Measurements from ENCODE around the gene ZNF419.
A peak's percentile ranks its signal among the peaks of the same experiment; 100 is the strongest.
"Not testable (repeated sequence)": the region's sequence is repeated elsewhere in the genome, so short reads cannot be mapped to it uniquely, and the experiment has no call there.

DNA sequence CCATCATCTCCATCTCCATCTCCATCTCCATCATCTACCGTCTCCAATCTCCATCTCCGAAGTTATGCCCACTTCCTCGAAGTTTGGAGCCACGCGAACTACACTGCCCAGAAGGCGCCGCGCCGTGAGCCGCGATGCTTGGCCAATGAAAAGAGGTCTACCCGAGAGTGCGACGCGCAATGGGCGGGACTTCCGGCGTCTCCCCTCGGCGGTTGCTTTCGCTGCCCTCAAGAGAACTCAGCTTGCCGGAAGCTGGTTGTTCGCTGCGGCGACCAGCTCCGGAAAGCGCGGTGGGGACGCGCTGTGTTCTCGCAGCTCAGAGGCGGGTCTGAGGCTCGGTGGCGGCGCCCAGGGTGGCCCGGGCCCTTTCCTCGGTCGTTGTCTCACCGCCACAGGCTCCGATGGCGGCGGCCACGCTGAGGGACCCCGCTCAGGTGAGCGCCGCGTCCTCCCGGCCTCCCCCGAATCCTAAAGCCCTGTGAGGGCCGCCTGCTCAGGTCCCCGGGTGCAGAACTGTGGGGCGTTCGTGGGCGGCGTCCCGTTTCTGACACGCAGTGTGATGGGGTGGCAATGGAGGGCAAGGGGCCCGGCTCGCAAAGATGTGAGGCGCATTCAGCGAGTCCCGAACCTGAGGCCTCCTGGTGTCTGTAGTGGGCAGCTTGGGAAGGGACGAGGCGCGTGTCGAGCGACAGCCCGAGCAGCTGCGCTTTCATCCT lies 12.3 kb downstream of the ZNF419 start, which contains the start of gene ZNF773:
- peak; percentile 91 for TF ChIP-seq POLR2AphosphoS5 (IDR thresholded peaks at IDR 0.05; ENCODE audit: low read depth, low read length)
- TF ChIP-seq CTCF (IDR thresholded peaks at IDR 0.05); RFX5 (IDR thresholded peaks at IDR 0.05; ENCODE audit: low read length); FOXM1 (IDR thresholded peaks at IDR 0.05; ENCODE audit: low read depth); NFIC (IDR thresholded peaks at IDR 0.05; ENCODE audit: borderline replicate concordance); FOSL2 (IDR thresholded peaks at IDR 0.05; ENCODE audit: borderline replicate concordance, low read depth); SIN3A (IDR thresholded peaks at IDR 0.05; ENCODE audit: borderline replicate concordance, low read depth, low read length); FOXJ3 (CRISPR knock-in tag; IDR thresholded peaks at IDR 0.05); RAD21 (IDR thresholded peaks at IDR 0.05; ENCODE audit: low read length): not testable (repeated sequence)
- TF ChIP-seq TAF1 (IDR thresholded peaks at IDR 0.05; ENCODE audit: borderline replicate concordance, low read depth, low read length) = peak; percentile 66; the same call in 1 of the 2 replicates
- peak; percentile 91 for TF ChIP-seq GABPA (IDR thresholded peaks at IDR 0.05; ENCODE audit: low read depth)
- TF ChIP-seq, protein P1, sequence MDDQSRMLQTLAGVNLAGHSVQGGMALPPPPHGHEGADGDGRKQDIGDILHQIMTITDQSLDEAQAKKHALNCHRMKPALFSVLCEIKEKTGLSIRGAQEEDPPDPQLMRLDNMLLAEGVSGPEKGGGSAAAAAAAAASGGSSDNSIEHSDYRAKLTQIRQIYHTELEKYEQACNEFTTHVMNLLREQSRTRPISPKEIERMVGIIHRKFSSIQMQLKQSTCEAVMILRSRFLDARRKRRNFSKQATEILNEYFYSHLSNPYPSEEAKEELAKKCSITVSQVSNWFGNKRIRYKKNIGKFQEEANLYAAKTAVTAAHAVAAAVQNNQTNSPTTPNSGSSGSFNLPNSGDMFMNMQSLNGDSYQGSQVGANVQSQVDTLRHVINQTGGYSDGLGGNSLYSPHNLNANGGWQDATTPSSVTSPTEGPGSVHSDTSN (IDR thresholded peaks at IDR 0.05) = not testable (repeated sequence)

Measured in SK-N-SH (cell line).